GM19351 (cell line): Measurements from ENCODE around the gene BLACAT1.
A peak's percentile ranks its signal among the peaks of the same experiment; 100 is the strongest.

Experiments used
- ATAC-seq: cut with Tn5 transposase; IDR thresholded peaks from one replicate; pipeline ENCODE4 v1.9.1; 2021; ENCODE audit warnings: mild to moderate bottlenecking, moderate library complexity; ENCODE audit not compliant: unreplicated experiment

BLACAT1 gene

GRCh38 chr1:205455581-205456382, at the start of gene BLACAT1:
BLACAT1 (minus strand) TSS chr1:205456045.
- ATAC-seq, result no peak

- no peak for ATAC-seq
Measured at GRCh38 chr1:205505076-205505729, 49.4 kb upstream of the BLACAT1 start.

- no peak for ATAC-seq
Measured at GRCh38 chr1:205504311-205505075, 48.6 kb upstream of the BLACAT1 start, which contains the start of gene CDK18. CDK18 (plus strand) TSS chr1:205504669; CDS start chr1:205523168, 18,499 bp downstream.

GRCh38 chr1:205502992-205503391, 47.1 kb upstream of the BLACAT1 start:
- ATAC-seq, result no peak

GRCh38 chr1:205502111-205502810, 46.4 kb upstream of the BLACAT1 start:
- ATAC-seq, result no peak

- no peak for ATAC-seq
Measured at GRCh38 chr1:205500240-205501233, 44.7 kb upstream of the BLACAT1 start.

- no peak for ATAC-seq
Measured at GRCh38 chr1:205499789-205500188, 43.9 kb upstream of the BLACAT1 start.

- ATAC-seq, result no peak
Measured at GRCh38 chr1:205497351-205497750, 41.5 kb upstream of the BLACAT1 start.

- ATAC-seq, result no peak
Measured at GRCh38 chr1:205496661-205497060, 40.8 kb upstream of the BLACAT1 start.

- no peak for ATAC-seq
Measured at GRCh38 chr1:205495237-205495823, 39.5 kb upstream of the BLACAT1 start.

GRCh38 chr1:205494115-205494514, 38.3 kb upstream of the BLACAT1 start:
- ATAC-seq, result no peak

GRCh38 chr1:205493241-205494085, 37.6 kb upstream of the BLACAT1 start:
- ATAC-seq, result no peak

GRCh38 chr1:205492774-205493173, 36.9 kb upstream of the BLACAT1 start:
- no peak for ATAC-seq

- ATAC-seq, result no peak
Measured at GRCh38 chr1:205492201-205492667, 36.4 kb upstream of the BLACAT1 start.

GRCh38 chr1:205491794-205492193, 35.9 kb upstream of the BLACAT1 start:
- no peak for ATAC-seq

- ATAC-seq, result peak; percentile 55
Measured at GRCh38 chr1:205488074-205488723, 32.4 kb upstream of the BLACAT1 start.

GRCh38 chr1:205486258-205486657, 30.4 kb upstream of the BLACAT1 start:
- ATAC-seq, result no peak
